Fibroblast of upper back skin (primary cell): ENCODE data around the gene ARPC4.

ENCODE experiments used
- DNase-seq: peaks from one replicate; pipeline ENCODE4 v3.0.0-alpha.2; 2013

ARPC4 gene

DNA sequence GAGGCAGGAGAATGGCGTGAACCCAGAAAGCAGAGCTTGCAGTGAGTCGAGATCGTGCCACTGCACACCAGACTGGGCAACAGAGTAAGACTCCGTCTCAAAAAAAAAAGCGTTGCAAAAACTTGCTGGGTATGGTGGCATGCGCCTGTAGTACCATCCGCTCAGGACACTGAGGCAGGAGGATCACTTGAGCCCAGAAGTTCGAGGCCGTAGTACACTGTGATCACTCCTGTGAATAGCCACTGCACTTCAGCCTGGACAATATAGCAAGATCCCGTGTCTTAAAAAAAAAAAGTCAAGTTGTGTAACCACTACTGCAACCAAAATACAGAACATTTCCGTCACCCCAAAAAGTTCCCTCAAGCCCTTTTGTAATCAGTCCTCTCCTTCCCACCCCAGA lies 1.5 kb downstream of the ARPC4 start:
- DNase-seq, result no peak

DNA sequence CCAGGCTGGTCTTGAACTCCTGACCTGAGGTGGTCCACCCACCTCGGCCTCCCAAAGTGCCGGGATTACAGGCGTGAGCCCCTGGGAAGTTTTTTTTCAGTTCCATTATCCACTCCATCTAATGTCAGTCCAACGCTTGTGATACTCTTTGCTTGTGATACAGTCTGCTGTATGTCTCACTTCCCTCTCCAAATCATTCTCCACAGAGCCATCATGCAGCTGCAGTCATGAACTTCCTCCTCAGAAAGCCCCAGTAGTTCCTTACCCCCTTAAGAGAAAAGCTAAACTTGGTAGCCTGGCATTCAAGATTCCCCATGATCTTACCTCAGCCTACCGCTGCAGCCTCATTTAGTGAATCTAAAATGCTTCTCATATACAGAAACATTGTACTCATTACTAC lies 2.3 kb downstream of the ARPC4 start:
- DNase-seq, result no peak

DNA sequence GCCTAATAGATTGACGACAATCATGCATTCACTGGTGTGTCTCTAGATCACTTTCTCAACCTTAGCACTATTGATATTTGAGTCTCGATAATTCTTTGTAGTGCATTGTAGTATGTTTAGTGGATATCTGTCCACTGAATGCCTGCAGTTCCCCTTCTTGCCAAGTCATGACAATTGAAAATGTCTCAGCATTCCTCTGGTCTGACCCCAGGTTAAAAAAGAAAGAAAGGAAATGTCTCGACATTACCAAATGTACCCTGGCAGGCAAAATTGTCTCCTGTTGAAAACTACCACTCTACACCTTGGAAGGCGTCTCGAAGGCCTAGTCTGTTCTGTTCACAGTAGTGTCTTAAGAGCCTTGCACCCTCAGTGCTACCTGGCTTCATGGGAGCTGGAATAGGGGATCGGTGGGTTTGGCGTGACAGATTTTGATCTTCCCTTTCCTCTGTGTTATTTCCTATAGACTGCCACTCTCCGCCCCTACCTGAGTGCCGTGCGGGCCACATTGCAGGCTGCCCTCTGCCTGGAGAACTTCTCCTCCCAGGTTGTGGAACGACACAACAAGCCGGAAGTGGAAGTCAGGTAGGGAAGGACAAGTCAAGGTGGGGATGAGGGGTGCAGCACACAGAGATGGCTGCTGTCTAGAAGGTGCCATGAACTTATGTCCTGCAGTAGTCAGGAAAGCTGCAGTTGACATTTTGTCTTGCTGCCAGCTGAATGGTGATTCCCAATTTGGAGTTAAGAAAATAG lies 4.5 kb downstream of the ARPC4 start:
- no peak for DNase-seq

DNA sequence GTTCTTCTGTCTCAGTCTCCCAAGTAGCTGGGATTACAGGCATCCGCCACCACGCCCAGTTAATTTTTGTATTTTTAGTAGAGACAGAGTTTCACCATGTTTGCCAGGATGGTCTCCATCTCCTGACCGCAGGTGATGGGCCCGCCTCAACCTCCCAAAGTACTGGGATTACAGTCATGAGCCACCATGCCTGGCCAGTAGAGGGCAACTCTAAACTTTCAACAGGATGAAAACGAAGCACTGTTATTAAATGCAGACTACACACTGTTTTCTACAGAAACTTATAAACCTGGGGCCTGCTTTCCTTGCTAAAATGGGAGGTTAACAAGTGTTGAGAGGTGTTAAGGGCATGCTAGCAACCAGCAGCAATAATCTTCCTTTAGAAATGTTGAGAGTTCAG lies 7.6 kb downstream of the ARPC4 start:
- no peak for DNase-seq

- DNase-seq, result no peak
Observed at GRCh38 chr3:9803494-9803893, 10.6 kb downstream of the ARPC4 start.

GRCh38 chr3:9804996-9805395 lies 12.1 kb downstream of the ARPC4 start:
- DNase-seq, result no peak

- no peak for DNase-seq
Observed at GRCh38 chr3:9806137-9806536, 13.3 kb downstream of the ARPC4 start.

- DNase-seq, result no peak
Observed at GRCh38 chr3:9806688-9807589, 14.1 kb downstream of the ARPC4 start.

- no peak for DNase-seq
Observed at GRCh38 chr3:9807981-9808344, 15.1 kb downstream of the ARPC4 start.

GRCh38 chr3:9808345-9809037 lies 15.6 kb downstream of the ARPC4 start:
- DNase-seq, result peak; percentile 23

- DNase-seq, result no peak
Observed at GRCh38 chr3:9809239-9809614, 16.3 kb downstream of the ARPC4 start.

- DNase-seq, result peak; percentile 56
Observed at GRCh38 chr3:9809615-9810432, 16.9 kb downstream of the ARPC4 start, which contains the start of gene TTLL3. TTLL3 (plus strand) TSS chr3:9810262; CDS start chr3:9810662, 400 bp downstream.

- no peak for DNase-seq
Observed at GRCh38 chr3:9810433-9810770, 17.5 kb downstream of the ARPC4 start.

DNA sequence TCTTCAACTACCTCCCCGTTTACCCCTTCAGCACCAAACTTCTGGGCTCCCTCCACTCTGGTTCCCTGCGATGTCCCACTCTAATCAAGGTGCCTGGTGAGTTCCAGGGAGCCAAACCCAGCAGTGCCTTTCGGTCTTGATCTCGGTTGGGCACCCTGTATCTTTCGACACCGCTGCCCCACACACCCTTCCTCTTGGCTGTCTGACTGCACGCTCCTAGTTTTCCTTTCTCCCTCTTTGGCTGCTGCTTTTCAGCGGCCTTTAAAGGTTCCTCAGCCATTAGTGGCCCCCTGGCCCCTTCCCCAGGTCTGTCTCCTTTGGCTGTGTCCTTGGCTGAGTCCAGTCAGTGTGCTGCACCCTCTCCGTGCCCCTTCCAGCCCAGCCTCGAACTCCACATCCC lies 18.0 kb downstream of the ARPC4 start:
- no peak for DNase-seq

DNA sequence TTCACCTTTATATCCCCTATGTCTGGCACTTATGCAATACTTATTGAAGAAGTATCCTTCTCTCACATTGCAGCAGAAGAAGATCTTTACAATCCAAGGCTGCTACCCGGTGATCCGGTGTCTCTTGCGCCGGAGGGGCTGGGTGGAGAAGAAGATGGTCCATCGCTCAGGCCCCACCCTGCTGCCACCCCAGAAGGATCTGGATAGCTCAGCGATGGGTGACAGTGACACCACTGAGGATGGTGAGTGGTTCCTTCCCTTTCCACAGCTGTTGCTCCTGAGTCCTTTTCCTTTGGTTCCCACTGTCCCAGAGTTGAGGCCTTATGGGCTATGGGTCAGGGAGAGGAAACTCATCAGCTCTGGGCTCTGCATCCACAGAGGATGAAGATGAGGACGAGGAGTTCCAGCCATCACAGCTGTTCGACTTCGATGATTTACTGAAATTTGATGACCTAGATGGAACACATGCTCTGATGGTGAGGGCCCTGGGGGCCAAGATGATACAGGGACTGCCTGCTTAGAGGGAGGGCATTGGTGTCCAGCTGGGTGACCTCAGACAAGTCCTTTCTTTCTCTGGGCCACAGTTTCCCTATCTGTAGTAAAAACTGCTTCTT lies 20.1 kb downstream of the ARPC4 start:
- DNase-seq, result no peak

GRCh38 chr3:9815986-9816385 lies 23.1 kb downstream of the ARPC4 start:
- no peak for DNase-seq

DNA sequence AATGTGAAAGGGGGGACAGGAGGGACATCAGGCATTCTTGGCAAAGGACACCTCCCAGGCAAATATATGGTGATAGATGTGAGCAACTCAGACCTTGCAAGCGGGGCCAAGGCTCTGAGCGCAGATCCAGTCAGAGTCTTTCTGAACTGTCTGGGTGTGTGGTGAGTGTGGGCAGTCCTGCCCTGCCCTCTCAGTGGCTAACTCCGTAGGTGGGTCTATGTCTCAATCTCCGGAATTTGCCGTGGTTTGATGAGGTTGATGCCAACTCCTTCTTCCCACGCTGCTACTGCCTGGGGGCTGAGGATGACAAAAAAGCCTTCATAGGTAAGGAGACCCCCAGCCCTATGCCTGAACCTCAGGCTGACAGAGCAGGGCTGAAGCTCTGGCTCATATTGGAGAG lies 24.6 kb downstream of the ARPC4 start:
- DNase-seq, result no peak

DNA sequence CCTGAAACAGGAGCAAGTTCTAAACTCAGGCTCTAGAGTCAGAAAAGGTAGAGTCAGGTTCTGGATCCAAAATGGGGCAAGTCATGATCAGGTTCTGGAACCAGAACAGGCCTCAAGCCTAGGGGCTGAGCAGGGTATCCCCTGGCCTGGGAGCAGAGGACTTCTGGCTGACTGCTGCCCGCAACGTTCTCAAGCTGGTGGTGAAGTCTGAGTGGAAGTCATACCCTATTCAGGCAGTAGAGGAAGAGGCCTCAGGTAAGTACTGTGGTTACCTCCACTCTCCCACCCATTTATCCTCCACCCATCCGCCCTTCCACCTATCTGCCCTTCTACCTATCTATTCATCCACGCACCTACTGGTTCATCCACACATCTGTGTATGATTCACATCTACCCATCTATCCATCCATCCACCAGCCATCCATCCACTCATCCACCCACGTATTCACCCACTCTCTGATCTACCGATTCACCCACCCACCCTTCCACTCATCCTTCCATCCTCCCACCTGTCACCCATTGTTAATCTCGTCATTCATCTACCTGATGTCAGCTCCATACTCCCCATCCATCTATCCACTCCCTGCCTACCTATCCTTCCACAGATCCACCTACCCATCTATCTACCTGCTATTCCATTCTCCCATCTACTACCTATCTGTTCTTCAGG lies 25.9 kb downstream of the ARPC4 start:
- no peak for DNase-seq

DNA sequence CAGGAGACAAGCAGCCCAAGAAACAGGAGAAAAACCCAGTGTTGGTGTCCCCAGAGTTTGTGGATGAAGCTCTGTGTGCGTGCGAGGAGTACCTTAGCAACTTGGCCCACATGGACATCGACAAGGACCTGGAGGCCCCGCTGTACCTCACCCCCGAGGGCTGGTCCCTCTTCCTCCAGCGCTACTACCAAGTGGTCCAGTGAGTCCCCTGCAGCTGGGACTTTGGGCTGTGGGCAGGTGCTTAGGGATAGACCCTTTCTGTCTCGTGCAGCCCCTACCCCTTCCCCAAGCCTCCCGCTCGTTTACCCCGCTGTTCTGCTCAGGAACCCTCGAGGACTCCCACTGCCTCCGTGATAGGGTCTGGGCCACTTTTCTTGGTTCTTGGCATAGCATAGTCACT lies 27.7 kb downstream of the ARPC4 start:
- no peak for DNase-seq

- DNase-seq, result no peak
Observed at GRCh38 chr3:9820946-9821345, 28.1 kb downstream of the ARPC4 start.

DNA sequence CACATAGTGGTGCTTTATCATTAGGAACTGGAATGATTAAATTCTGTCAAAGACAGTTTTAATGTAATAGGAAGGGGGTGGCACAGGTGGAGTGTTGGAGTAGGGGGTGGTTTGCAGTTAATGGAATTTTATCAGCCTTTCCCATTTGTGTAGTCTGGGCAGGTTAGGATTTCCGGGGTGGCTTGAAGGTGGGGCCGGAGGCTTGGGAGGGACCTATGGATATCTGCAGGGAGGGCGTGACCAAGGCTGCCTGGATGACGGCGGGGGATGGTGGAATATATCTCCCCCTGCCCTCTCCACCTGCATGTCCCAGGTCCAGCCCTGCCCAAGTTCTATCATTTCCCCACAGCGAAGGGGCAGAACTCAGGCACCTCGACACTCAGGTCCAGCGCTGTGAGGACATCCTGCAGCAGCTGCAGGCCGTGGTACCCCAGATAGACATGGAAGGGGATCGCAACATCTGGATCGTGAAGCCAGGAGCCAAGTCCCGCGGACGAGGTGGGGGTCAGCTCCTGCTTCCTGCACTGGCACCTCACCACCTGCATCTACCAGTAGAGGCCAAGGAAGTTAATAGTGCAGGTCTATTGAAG lies 32.7 kb downstream of the ARPC4 start:
- DNase-seq, result no peak
